CD4-positive, alpha-beta T cell treated with Interferon gamma for 1 hour (primary cell): ENCODE results near the gene TRIP13.
"Not testable (repeated sequence)": the region's sequence is repeated elsewhere in the genome, so short reads cannot be mapped to it uniquely, and the experiment has no call there.

Experiments used
- DNase-seq: peaks from one replicate; pipeline ENCODE4 v3.0.0-alpha.2; 2020

Gene TRIP13

GRCh38 chr5:892394-893136 is at the start of gene TRIP13, which contains the start of gene BRD9:
Gene TRIP13, plus strand, starts transcription at chr5:892884. Its CDS starts 115 bp downstream, at chr5:892999.
Gene BRD9, minus strand, starts transcription at chr5:892801. Its CDS starts 144 bp downstream, at chr5:892657.
- DNase-seq = peak; percentile 82

- not testable (repeated sequence) for DNase-seq
Observed at GRCh38 chr5:843371-843770, 49.3 kb upstream of the TRIP13 start.

DNA sequence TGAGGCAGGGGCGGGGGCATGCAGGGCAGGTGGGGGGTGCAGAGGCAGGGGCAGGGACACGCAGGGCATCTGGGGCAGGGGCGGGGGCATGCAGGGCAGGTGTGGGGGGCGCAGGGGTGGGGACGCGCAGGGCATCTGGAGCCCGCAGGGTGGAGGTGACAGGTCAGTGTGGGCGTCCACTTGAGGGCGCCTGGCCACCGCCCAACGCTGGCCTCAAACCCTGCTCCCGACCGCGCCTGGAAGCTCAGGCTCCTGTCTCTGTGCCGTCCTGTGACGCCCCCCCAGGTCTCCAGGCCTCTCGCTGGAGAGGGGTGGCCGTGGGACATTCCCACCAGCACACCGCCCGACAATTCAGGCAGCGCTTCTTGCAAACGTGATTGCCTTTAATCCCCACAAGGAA is 48.8 kb upstream of the TRIP13 start:
- DNase-seq = not testable (repeated sequence)

DNA sequence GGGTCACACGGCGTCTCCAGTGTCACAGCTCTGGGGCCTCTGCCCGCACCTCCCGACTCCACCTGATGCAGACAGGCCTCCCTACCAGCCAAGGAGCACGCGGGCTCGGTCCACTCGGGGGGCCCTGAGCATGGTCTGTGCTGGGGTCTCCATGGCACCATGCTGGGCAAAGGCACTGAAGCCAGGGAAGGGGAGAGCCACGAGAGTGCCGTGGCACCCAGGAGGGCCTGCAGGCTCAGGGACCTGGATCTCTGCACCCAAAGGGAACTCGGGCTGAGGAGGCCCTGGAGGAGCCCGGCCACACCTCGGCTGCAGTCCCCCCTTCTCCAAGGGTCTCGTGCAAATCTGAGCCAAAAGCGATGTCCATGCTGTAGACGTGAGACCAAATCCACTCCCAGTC is 48.3 kb upstream of the TRIP13 start:
- DNase-seq = not testable (repeated sequence)

DNA sequence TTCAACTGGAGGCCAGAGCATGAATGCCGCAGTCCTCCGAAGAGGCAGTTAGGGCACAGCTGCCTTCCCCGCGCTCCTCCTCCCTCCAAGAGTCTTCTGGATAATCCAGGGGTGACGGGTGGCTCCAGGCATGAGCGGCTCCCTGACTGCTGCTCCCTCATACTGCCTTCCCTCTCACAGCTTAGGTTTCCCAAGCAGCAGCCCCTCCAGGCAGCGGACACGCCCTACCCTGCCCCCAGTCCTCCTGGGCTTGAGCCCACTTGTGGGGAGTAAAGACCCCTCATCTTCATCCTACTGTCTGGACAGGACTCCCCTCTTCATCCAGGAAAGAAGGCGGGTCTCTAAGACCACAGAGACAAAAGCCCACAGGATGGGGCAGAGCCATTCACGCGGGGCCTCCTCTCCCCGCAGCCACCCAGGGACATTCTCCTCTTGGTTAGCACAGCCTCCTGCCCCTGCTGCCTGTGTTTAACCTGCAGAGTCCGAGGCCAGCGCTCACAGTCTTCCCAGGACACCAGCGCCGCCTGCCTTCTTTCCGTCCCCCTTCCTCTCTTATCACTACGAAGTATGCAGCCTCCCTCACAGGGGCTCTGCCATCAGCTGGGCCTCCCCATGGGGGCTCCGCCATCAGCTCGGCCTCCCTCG is 47.5 kb upstream of the TRIP13 start:
- not testable (repeated sequence) for DNase-seq

DNA sequence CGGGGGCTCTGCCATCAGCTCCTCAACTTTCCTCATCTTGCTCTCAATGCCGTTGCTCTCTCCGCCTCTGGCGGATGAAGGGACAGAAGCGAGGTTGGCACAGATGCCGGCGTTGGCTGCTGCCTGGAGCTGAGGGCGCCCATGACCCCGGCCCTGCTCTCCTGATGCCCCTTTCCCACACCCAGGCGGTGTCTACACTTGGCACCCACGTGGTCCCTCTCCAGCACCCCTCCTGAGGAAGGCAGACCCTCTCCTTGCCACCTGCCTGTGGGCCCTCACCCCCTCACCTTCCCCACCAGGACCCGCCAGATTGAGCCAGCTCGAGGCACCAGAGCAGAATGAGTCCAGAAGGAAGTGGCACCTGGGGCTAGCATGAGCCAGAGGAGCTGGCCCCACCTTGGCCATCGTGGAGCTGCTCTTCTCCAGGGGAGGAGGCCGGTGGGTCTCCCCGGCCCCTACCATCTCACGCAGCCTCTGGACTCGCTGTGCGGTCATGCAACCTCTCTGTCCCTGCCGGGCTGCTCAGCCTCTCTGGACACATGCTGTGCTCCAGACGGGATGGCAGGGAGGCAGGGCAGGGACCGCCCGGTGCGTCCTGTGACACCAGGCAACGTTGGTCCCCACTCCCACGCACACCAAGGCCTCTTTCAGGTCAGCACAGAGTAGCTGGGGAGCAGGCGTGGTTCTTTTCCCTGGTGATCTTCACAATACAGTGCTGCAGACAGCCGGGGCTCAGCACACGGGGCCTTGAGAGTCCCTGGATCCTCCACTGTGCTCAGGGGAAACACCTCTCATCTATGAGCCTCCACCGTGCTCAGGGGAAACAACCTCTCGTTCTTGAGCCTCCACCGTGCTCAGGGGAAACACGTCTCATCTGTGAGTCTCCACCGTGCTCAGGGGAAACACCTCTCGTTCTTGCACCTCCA is 46.7 kb upstream of the TRIP13 start:
- DNase-seq = not testable (repeated sequence)

DNA sequence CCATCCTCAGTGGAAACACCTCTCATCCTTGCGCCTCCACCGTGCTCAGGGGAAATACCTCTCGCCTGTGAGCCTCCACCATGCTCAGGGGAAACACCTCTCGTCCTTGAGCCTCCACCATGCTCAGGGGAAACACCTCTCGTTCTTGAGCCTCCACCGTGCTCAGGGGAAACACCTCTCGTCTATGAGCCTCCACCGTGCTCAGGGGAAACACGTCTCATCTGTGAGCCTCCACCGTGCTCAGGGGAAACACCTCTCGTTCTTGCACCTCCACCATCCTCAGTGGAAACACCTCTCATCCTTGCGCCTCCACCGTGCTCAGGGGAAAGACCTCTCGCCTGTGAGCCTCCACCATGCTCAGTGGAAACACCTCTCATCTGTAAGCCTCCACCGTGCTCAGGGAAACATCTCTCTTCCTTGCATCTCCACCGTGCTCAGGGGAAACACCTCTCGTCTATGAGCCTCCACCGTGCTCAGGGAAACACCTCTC is 46.0 kb upstream of the TRIP13 start:
- DNase-seq = not testable (repeated sequence)

DNA sequence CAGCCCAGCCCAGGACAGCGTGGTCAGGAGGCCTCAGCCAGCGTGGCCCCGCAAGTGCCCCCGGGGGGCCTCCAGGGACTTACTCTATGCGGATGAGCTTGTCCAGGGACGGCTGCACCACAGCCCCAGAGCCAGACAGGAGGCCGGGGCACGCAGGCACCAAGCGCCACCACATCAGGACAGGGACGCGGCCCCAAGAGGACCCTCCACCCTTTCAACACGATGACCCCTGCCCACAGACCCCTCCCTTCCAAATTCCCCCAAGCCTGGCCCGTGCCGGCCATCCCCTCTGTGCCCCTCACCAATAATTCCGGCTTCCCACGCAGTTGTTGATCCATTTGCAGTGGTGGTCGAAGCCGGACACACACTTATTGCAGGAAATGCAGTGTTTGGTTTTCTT is 45.5 kb upstream of the TRIP13 start:
- not testable (repeated sequence) for DNase-seq

DNA sequence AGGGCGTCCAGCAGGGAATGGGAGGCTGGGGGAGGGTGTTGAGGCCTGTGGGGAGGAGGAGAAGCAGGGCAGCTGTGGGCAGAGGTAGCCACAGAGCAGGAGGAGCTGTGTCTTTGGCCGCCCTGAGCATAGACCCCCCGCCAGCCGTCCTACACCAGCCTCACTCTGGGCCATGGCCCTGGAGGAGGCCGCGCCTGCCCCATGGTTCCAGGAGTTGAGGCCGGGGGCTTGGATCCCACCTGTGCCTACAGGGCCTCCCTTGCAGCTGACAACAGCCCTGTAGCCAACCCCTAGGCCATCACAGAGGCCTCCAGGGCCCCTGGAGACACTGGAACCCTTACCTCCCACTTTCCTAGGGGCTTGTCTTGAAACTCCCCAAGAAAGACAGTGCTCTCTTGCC is 44.9 kb upstream of the TRIP13 start:
- not testable (repeated sequence) for DNase-seq

DNA sequence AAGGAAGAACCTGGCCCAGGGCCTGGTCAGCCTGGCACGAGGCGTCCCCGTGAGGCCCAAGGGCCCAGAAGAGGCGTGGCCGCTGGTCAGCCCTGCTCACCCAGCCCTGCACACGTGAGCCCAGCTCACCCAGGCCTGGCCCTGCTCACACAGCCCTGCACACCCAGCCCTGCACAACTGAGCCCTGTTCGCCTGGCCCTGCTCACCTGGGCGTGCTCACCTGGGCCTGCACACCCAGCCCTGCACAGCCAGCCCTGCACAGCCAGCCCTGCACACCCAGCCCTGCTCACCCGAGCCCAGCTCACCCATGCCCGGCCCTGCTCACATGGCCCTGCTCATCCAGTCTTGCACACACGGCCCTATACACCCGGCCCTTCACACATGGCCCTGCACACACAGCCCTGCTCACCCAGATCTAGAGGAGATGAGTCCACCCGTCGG is 44.0 kb upstream of the TRIP13 start:
- no peak for DNase-seq

DNA sequence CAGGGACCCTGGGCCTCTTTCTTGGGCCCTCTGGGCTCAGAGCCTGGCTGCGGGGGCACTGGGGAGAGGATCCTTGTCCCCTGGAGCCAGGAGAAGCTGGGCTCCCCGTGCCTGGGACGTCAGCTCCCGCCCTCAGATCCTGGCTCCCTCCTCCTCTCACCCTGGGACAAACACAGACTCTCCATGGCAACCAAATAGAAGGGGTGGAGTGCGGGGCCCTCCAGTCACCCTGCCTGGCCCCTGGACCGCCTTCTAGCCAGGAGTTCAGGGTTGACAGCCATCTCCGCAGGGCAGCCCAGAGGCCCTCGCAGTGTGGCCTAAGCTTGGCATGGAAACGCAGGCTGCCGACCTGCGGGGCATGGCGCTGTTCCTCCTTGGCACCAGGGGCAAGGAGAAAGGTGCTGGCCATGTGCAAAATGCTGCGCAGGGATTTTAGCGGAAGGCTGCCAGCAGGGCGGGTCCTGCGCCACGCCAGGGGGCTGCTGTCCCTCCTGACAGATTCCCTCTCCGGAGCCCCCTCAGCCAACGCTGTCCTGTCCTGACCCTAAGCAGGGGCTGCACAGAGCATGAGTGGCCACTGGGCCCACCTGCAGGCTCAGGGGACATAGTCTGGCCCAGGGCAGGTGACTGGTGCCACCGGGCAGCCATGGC is 42.9 kb upstream of the TRIP13 start:
- DNase-seq = no peak

DNA sequence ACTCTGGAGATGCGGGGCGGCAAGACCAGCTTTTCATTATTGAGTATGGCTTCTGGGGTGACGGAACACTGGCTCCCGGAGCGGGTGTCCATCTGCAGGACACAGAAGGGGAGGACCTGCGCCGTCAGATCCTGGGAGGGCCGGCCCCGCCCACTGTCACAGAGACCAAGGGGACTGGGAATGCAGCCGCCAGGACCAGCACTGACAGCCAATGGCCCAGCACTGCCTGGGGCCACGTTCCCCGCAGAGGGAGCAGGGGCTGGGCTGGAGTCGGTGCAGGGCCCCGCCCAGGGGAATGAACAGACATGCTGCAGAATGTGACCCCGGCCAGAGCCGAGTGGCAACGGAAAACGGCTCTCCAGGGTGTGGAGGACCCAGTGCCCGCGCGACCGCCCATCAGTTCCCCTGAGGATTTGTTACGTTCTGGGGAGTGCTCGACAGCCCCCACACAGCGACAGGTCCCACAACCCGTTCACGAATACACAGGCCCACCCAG is 42.1 kb upstream of the TRIP13 start, which contains the start of gene ZDHHC11:
TSS of gene ZDHHC11 (minus strand) at position 476 of the 496 bp plus-strand sequence. CDS start at position 92, 384 bp downstream.
- no peak for DNase-seq

DNA sequence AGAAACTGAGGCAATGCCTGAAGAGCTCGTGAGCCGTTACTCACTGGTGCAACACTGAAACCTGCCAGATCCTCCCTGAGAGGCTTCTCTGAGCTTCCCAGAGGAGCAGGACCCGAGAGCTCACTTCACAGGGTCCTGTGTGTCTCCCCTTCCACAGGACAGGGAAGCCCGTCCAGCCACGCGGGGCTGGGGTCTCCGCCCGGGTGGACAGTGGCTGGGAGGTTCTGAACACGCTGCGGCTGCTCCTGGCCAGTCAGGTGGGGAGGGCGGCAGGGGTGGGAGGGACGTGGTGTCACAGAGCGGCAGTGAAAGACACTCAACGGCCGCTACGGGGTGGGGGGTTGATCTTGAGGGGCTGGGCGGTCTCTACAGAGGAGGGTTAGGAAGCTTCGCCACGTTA is 41.6 kb upstream of the TRIP13 start:
- DNase-seq = no peak

- no peak for DNase-seq
Observed at GRCh38 chr5:851553-851952, 41.1 kb upstream of the TRIP13 start.

- DNase-seq = no peak
Observed at GRCh38 chr5:852018-852417, 40.7 kb upstream of the TRIP13 start.

DNA sequence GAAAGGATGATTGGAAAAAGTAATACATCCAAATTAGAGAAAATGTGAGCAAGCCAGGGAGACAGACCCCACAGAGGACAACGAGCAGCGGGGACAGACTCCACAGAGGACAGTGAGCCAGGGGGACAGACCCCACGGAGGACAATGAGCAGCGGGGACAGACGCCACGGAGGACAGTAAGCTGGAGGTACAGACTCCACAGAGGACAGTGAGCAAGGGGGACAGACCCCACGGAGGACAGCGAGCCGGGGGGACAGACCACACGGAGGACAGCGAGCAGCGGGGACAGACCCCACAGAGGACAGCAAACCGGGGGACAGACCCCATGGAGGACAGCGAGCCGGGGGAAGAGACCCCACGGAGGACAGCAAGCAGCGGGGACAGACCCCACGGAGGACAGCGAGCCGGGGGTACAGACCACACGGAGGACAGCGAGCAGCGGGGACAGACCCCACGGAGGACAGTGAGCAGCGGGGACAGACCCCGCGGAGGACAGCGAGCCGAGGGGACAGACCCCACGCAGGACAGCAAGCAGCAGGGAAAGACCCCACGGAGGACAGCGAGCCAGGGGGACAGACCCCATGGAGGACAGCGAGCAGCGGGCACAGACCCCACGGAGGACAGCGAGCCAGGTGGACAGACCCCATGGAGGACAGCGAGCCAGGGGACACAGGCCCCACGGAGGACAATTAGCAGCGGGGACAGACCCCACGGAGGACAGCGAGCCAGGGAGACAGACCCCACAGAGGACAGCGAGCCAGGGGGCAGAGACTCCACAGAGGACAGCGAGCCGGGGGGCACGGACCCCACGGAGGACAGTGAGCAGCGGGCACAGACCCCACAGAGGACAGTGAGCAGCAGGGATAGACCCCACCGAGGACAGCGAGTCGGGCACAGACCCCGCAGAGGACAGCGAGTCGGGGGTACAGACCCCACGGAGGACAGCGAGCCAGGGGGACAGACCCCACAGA is 40.0 kb upstream of the TRIP13 start:
- DNase-seq = no peak

DNA sequence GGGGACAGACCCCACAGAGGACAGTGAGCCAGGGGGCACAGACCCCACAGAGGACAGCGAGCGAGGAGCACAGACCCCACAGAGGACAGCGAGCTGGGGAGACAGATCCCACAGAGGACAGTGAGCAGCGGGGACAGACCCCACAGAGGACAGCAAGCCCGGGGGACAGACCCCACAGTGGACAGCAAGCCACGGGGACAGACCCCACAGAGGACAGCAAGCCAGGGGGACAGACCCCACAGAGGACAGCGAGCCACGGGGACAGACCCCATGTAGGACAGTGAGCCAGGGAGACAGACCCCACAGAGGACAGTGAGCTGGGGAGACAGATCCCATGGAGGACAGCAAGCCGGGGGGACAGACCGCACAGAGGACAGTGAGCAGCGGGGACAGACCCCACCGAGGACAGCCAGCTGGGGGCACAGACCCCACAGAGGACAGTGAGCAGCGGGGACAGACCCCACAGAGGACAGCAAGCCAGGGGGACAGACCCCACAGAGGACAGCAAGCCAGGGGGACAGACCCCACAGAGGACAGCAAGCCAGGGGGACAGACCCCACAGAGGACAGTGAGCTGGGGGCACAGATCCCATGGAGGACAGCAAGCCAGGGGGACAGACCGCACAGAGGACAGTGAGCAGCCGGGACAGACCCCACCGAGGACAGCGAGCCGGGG is 39.1 kb upstream of the TRIP13 start:
- DNase-seq = not testable (repeated sequence)

DNA sequence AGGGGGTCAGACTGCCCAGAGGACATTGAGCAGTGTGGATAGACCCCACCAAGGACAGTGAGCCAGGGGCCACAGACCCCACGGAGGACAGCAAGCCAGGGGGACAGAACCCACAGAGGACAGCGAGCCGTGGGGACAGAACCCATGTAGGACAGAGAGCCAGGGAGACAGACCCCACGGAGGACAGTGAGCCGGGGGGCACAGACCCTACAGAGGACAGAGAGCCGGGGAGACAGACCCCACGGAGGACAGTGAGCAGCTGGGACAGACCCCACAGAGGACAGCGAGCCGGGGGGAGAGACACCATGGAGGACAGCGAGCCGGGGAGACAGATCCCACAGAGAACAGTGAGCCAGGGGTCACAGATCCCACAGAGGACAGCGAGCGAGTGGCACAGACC is 38.5 kb upstream of the TRIP13 start:
- DNase-seq = no peak

DNA sequence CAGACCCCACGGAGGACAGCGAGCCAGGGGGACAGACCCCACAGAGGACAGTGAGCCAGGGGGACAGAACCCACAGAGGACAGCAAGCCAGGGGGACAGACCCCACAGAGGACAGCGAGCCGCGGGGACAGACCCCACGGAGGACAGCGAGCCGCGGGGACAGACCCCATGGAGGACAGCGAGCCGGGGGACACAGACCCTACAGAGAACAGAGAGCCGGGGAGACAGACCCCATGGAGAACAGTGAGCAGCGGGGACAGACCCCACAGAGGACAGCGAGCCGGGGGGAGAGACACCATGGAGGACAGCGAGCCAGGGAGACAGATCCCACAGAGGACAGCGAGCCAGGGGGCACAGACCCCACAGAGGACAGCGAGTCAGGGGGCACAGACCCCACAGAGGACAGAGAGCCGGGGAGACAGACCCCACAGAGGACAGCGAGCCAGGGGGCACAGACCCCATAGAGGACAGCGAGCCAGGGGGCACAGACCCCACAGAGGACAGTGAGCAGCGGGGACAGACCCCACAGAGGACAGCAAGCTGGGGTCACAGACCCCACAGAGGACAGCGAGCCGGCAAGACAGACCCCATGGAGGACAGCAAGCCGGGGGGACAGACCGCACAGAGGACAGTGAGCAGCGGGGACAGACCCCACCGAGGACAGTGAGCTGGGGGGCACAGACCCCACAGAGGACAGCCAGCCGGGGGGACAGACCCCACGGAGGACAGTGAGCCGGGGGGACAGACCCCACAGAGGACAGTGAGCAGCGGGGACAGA is 37.5 kb upstream of the TRIP13 start:
- DNase-seq = no peak
